Uterus (tissue), 2 donors: ENCODE data around the gene SEL1L3.

Source experiments
- CTCF ChIP-seq, 4 experiments: fragments of 200-600 bp in 2 of 4; fragments of 450-650 bp in 2 of 4; sonication (generic) in 2 of 4; IDR thresholded peaks; one replicate each; pipeline ENCODE4 v1.5.1; 2016 to 2019; ENCODE audit warnings: antibody characterized with exemption in 4 of 4, mild to moderate bottlenecking in 2 of 4, moderate library complexity in 1 of 4
- POLR2A ChIP-seq, 2 donors: fragments of 450-650 bp; IDR thresholded peaks; one replicate each; pipeline ENCODE4 v1.6.1; 2016; ENCODE audit warnings: antibody characterized with exemption in 2 of 2, mild to moderate bottlenecking in 1 of 2, moderate library complexity in 1 of 2

GRCh38 chr4:25875281-25875745 lies 12.5 kb upstream of the SEL1L3 start:
- TF ChIP-seq POLR2A (IDR thresholded peaks at IDR 0.05) (no peak), CTCF (IDR thresholded peaks at IDR 0.05) (no peak)
